ENCODE data around the gene CNBP. TPM values are rescaled to one million over a fixed set of nuclear protein-coding genes. Genes with fewer than 3 reads are reported as not detected.
"Not testable (repeated sequence)": the region's sequence is repeated elsewhere in the genome, so short reads cannot be mapped to it uniquely, and the experiment has no call there.

CNBP gene
- total RNA-seq, 1 donor from 2014 or later: 330 TPM

DNA sequence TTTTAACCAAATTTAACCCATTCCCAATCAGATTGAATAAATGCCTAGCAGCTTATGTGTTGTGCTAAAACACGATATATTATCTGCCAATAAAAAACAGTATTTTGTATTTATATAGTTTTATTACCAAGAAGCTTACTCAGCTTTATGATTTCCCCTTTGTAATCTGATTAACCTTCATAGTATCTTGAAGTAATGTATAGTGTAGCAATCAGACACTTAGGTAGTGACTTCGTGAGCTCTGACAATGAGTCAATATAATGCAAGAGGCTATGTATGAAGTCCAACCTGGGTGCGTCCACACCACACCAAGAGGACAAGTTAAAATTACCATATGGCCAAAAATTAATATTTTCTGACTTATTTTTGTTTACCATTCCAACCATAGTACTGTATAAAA, 2.1 kb upstream of the CNBP start:
- intact Hi-C loops (cut with micrococcal nuclease): loop anchor here (2.0 to 10.0 kb wide), 3 partner anchors 53 to 461 kb away; partner anchors contain the start of gene RAB7A

DNA sequence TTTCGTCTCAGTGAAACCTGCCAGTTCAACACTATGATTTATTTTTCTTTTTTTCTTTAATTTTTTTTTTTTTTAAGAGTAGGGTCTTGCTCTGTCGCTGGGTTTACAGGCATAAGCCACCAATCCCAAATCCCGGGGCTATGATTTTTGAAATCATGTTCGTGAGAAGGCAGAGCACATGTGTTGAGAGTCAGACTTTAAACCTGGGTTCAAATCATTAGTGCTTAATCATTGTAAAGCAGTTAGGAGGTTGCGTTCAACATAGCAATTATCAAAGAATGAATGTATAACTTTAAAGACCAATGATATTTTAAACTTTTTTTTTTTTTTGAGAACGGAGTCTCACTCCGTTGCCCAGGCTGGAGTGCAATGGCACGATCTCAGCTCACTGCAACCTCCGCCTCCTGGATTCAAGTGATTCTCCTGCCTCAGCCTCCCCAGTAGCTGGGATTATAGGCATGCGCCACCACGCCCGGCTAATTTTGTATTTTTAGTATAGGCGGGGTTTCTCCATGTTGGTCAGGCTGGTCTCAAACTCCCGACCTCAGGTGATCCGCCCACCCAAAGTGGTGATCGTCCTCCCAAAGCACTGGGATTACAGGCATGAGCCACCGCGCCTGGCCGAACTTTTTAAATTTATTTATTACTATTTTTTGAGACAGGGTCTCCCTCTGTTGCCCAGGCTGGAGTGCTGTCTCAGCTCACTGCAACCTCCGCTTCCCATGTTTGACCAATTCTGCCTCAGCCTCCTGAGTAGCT, 1.3 kb upstream of the CNBP start:
- intact Hi-C loops (cut with micrococcal nuclease): loop anchor here (1.0 to 10.0 kb wide), 15 partner anchors 24 to 460 kb away; partner anchors contain the start of genes ACAD9, CFAP92, COPG1 and HMCES

DNA sequence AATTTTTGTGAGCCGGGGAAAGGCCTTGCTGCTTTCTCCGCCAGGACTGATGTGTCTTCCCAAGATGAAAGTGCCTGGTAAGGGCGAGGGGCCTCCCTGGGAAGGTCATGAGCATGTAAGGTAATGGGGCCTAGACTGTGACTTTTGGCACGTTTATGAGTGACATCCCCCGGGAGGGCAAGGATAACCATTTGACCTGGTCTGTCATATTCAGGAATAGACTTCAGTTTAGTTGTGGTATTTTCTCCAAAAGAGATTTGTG, 631 bp upstream of the CNBP start:
- intact Hi-C loops (cut with micrococcal nuclease): loop anchor here (1.0 to 10.0 kb wide), 15 partner anchors 23 to 460 kb away; partner anchors contain the start of genes ACAD9, CFAP92, COPG1 and HMCES

DNA sequence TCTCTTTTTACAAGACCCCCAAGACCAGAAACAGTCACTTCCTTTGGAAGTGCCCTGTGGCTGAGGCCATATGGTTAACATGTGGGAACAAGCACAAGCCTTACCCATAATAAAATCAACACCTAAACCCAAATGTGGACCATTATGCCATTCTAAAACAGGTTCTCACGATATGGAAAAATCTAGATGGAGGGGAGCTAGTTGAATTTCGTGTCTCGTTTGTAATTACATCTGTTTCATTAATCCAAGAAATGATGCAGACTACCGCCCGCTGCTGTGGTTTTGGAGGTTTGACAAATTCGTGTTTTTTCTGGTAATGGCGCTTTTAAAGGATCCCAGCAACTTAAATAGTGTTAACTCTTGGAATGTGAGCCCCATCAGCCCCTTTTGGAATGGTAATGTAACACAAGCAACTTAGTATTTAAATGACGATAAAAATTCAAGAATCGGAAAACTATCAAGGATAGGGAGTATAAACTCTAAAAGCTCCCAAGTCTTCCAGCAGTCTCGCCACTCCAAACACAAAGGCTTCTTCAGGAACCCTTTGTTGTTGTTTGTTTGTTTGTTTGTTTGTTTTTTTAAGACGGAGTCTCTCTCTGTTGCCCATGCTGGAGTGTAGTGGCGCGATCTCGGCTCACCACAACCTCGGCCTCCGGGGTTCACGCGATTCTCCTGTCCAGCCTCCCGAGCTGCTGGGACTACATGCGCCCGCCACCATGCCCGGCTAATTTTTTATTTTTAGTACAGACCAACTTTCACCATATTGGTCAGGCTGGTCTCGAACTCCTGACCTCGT, 1.1 kb downstream of the CNBP start:
- intact Hi-C loops (cut with micrococcal nuclease): loop anchor here (1.0 to 10.0 kb wide), 5 partner anchors 62 to 458 kb away; partner anchors contain the start of genes ACAD9 and RAB7A

DNA sequence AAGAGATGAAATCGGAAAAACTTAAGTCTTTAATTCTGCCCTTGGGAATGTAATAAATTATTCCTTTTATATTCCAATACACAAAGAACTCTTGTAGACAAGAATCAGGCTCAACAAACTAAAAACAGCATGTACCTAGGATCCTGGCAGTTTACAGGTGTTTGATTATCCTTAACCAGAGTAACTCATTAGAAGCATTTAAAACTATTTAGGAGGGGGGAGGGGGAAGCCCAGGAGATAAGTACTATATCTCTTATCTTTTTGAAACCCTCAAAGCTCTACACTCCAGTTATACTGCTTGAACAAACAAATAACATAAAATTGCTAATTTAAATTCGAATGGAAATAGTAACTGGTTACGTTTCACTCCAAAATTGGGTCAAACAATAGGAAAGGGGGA, 1.9 kb downstream of the CNBP start:
- intact Hi-C loops (cut with micrococcal nuclease): loop anchor here (1.0 to 10.0 kb wide), 5 partner anchors 130 to 457 kb away; partner anchors contain the start of genes ACAD9 and RAB7A

DNA sequence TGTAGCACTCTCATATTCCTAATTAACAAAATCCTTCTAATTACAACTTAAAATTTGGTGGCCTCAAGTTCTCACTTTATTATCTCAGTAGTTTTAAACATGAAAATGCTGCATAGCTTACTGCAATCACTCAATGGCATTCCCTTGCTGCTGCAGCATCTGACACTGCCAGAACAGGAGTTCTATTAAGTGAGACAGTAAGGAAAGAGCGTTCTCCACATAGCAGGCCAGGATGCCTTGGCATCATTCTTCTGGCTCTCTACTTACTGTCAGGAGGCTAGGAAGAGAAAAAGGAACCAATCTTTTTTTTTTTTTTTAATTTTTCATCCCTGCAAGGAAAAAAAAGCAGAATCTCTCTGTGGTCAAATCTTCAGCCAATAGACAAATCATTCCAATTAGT, 3.2 kb downstream of the CNBP start:
- intact Hi-C loops (cut with micrococcal nuclease): loop anchor here (5.0 to 10.0 kb wide), 4 partner anchors 128 to 456 kb away; partner anchors contain the start of genes ACAD9 and RAB7A

DNA sequence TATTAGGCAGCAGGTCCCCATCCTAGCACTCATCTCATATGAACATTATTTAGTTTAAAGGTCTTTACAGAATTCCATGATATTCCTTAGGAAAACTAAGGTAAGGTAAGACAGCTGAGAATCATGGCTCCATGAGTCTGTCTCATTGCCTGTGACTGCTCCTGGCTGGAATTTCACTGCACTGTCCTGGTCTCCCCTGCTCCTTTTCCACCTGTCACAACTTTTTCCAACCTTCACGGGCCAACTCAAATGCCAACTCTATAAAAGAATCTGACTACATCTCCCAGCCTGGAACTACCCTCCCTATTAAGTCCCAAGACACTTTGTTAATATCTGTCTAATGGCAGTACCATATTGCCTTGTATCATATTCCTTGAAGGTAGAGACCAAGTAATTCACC, 7.6 kb downstream of the CNBP start:
- intact Hi-C loops (cut with micrococcal nuclease): no loop called here

DNA sequence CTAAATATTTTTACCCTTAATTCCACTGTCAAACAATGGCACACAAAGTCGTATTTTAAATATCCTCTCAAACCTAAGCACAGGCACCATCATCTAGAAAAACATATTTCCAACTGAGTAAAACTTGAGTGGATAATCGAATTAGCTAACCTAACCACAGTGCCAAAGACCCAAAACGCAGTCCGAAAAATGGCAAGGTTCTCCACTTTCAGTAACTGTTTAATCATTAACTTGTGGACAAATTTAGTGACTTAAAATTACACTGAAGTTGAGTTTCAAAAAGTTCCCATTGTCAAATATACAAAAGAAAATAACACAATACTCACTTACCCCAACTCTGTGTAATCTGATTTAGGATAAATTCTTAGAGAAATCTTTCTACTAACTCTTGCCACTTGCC, 10.0 kb downstream of the CNBP start:
- intact Hi-C loops (cut with micrococcal nuclease): no loop called here

DNA sequence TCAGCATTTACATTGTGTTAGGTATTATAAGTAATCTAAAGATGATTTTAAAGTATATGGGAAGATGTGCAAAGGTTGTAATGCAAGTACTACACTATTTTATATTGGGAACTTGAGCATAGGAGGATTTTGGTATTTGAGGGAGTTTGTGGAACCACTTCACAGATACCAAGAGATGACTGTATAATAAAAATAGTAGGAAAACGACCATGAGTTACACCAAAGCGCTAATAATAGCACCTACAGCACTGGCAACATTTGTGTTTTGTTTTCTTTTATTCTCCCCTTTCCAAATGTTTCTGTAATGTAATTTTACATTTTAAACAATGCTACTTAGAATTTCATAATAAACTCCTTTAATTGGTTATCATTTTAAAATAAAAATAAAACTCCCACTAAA, 10.5 kb downstream of the CNBP start:
- intact Hi-C loops (cut with micrococcal nuclease): no loop called here

DNA sequence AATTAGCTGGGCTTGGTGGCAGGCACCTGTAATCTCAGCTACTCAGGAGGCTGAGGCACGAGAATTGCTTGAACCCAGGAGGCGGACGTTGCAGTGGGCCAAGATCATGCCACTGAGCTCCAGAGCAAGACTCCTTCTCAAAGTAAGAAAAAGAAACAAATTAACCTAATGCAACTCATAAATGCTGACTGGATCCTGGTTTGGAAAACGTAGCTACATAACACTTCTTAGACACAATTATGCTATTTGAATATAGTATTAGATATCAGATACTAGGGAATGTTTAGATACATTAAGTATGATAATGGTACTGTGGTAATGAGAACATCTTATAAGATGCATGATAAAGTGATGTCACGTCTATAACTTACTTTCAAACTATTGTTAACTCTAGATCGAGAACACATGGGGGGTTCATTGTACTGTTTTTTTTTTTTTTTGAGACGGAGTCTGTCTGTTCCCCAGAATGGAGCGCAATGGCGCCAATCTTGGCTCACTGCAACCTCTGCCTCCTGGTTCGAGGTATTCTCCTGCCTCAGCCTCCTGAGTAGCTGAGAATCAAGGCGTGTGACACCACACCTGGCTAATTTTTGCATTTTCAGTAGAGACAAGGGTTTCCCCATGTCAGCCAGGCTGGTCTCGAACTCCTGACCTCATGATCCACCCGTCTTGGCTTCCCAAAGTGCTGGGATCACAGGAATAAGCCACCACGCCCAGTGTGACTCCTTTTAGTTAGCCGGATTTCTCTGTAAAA, 16.9 kb downstream of the CNBP start:
- intact Hi-C loops (cut with micrococcal nuclease): no loop called here

DNA sequence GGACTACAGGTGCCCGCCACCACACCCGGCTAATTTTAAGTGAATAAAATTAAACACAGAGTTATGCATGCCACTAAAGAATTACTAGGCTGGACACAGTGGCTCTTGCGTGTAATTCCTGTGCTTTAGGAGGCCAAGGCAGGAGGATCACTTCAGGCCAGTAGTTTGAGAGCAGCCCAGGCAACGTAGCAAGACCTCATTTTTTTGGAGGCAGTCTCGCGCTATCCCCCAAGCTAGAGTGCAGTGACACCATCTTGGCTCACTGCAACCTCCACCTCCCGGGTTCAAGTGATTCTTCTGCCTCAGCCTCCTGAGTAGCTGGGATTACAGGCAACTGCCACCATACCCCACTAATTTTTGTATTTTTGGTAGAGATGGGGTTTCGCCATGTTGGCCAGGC, 18.1 kb downstream of the CNBP start:
- intact Hi-C loops (cut with micrococcal nuclease): not testable (repeated sequence)

DNA sequence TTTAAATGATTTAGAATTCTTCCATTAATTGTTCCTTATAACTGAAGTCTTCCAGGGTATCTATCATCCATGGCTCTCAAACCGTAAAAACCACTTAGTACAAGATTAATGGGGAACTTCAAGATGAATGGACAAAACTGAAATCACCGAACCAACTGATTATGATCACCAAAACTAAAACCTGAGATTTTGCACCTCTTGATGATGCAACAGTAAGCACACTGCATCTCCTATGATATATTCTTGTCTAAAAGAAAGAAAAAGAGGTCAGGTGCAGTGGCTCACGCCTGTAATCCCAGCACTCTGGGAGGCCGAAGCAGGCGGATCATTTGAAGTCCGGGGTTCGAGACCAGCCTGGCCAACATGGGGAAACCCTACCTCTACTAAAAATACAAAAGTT, 19.2 kb downstream of the CNBP start:
- intact Hi-C loops (cut with micrococcal nuclease): no loop called here

DNA sequence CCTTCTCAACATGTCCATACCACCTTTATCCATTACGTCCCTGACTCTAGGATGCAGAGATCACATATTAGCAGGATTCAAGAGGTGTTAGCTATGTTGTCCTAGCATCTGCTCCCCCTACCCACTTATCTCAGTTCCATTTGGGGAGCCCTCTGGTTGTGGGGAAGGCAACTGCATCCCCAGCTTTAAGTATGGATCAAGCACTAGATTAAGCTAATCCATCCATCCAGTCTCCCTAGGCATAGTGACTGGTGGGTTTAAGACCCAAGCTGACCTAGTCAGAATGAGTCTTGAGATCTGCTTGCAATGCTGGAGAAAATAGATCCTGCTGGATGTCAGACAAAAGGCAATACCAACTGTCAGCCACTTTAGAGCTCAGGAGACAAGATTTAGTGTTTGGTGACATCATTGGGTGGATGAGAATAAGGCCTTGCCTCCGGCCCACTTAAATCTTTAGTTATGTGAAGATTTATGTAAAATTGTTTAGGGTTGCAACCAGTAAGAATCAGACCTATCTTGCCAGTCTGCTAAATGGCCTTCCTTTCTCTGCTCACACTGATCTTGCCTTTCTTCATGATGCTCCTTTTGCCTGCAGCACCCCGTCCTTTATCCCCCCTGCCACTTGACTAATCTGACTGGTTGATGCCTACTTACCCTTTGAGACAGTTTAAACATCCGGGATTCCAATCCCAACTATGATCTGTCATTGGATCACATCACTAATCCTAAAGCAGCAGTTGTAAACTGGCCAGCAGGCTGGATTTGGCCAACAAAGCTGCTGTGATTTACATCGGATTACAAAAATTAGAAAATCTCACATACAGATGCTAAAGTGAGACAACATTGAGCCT, 20.7 kb downstream of the CNBP start:
- intact Hi-C loops (cut with micrococcal nuclease): no loop called here

DNA sequence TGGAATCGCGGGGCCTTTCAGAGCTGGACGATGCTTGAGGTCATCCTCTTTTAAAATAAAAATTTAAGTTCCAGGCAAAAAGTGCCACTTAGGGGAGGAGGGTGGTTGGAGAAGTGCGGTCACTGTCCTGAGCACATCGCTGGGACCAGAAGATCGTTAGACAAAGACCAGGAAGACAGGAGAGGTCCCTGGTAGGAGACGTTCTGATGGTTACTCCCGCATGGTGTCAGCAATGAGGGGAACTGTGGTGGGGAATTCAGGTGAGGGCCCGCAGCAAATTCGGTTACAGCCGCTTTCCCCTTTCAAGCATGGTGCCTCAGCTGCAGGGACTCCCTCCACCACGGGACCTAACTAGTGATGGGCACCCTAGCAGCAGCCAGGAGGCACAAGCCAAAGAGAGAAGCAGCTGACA, 21.8 kb downstream of the CNBP start:
- intact Hi-C loops (cut with micrococcal nuclease): loop anchor here (1.0 kb wide), 14 partner anchors 22 to 1110 kb away; partner anchors contain the start of genes CFAP92, COPG1, HMCES and RPN1

DNA sequence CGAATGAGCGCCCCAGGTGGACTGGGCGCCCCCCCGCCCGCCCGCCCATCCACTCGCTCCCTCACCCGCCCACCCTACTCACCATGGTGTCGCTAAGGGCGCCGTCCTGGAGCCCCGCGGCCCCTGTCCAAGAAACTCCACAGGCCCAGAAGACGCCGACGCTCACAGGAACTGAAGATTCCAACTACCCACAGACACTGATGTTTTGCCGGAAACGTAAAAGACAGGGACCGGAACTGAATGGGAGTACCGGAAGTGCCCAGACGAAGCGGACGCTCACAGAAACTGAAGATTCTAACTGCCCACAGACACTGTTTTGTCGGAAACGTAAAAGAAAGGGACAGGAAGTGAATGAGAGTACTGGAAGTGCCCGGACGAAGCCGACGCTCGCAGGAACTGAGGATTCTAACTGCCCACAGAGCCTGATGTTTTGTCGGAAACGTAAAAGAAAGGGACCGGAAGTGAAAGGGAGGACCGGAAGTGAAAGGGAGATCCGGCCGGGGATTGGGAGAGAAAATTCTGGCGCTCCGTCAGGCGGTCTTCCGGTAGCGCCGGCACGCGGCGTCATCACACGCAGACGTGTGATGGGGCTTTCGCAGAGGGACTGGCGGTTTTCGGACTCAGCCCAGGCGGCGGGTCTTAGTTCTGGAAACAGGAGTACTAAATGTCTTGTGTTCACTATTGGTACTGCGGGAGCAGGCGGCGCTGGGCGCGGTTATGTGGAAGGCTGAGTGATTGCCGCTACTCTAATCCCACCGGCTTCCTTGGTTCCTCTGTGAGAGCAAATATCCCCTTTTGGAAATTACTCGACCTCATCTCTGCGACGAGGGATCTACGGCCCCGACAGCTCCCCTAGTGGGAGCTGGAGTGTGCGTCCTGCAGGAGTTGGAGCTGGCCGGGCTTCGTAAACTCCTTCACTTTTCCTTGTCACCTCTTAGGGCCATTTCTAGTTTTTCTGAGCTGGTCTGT, 22.5 kb downstream of the CNBP start, which contains the start of gene ISY1:
TSS of gene ISY1 (minus strand) at position 173 of the 969 bp plus-strand sequence. CDS start at position 85, 88 bp downstream.
- intact Hi-C loops (cut with micrococcal nuclease): loop anchor here (1.0 kb wide), 14 partner anchors 23 to 1109 kb away; partner anchors contain the start of genes CFAP92, COPG1, HMCES and RPN1

DNA sequence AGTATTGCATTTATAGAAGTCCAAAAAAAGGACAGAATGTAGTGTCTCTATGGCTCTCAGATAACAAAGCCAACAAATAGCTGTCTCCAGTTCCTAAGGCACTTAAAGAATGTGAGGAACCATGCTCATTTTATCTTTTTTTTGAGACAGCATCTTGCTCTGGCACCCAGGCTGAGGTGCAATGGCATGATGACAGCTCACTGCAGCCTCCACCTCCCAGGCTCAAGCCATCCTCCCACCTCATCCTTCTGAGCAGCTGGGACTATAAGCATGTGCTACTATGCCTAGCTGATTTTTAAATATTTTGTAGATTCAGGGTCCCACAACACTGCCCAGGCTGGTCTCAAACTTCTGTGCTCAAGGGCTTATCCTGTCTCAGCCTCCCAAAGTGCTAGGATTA, 38.9 kb downstream of the CNBP start:
- intact Hi-C loops (cut with micrococcal nuclease): no loop called here

DNA sequence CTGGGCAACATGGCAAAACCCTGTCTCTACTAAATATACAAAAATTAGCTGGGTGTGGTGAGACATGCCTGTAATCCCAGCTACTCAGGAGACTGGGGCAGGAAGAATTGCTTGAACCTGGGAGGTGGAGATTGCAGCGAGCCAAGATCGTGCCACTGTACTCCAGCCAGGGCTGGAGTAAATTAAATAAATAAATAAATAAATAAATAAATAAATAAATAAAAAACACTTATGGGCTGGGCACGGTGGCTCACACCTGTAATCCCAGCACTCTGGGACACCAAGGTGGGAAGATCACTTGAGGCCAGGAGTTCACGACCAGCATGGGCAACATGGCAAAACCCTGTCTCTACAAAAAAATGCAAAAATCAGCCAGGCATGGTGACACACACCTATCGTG, 42.7 kb downstream of the CNBP start:
- intact Hi-C loops (cut with micrococcal nuclease): not testable (repeated sequence)

DNA sequence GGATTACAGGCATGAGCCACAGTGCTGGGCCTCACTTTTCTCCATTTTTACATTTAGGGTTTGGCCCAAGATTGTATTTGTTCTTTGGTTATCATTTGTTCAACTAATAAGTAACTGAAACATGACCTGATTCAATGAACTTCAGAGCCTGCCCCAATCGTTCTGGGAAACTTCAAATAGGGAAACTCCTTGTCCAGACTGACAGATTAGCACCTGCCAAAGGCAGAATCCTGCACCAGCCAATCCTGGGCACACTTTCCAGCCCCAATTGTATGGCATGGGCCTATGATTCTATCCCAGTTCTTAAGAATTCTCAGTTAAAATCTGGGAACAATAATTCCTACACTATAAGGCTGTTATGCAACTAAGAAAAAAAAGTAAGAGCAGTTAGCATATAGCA, 43.8 kb downstream of the CNBP start:
- intact Hi-C loops (cut with micrococcal nuclease): no loop called here

DNA sequence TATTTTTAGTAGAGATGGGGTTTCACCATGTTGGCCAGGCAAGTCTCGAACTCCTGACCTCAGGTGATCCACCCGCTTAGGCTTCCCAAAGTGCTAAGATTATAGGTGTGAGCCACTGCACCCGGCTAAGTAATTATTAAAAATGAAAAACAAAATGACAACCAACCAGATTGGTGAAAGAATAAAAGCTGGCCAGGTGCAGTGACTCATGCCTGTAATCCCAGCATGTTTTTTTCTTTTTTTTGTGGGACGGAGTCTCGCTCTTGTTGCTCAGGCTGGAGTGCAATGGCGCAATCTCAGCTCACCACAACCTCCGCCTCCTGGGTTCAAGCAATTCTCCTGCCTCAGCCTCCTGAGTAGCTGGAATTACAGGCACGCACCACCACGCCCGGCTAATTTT, 47.4 kb downstream of the CNBP start:
- intact Hi-C loops (cut with micrococcal nuclease): not testable (repeated sequence)

Data from T-helper 1 cell treated with Interleukin-12 subunit alpha and Interleukin-12 subunit beta and Interleukin-4 antibody, amounts not matched to agents 30 ng/mL and 1 ng/mL, for 36 hours (primary cell).